ENCODE data around the gene FGF14. TPM values are rescaled to one million over a fixed set of nuclear protein-coding genes. Genes with fewer than 3 reads are reported as not detected.

FGF14 gene
- total RNA-seq, 5 donors from 2014 or later (not counting 1 experiment from before 2014, with no cell fraction given) = 0.03 TPM; not detected in 3

DNA sequence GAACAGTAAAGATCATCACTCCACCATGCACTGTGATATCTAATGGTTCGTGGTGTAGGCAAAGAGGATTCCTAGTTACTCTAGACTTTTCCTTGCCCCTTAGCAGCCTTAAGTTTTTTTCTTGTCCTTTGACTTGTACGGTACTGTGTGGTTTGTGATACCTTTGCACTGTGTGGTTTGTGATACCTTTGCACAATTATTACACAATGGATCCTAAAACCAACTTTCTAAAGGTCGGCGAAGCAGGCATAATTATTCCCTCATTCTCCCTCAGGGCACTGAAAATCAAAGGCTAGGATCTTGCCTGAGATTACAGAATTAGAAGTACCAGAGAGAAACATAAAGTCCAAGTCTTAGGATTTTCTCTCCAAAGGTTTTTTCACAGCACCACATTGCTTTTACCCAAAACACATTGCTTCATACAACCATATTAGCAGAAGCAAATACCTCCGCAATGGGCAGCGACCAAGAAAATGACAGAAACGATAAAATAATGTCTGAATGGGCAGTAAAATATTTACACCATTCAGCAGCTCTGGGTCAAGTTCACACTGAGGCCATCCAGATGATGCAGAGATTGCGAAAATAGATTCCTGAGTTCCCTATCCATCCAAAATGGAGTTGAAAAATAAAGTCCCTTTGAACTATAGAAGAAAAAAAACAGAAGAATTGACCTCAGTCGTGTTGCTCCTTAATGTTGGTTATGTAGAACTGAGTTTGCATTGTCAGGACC, 106.4 kb downstream of the FGF14 start:
- ChIA-PET POLR2A (no interaction called here), CTCF (no interaction called here)
- no peaks in the 10 kb centered on the region for H3K9me3 Mint-ChIP-seq

DNA sequence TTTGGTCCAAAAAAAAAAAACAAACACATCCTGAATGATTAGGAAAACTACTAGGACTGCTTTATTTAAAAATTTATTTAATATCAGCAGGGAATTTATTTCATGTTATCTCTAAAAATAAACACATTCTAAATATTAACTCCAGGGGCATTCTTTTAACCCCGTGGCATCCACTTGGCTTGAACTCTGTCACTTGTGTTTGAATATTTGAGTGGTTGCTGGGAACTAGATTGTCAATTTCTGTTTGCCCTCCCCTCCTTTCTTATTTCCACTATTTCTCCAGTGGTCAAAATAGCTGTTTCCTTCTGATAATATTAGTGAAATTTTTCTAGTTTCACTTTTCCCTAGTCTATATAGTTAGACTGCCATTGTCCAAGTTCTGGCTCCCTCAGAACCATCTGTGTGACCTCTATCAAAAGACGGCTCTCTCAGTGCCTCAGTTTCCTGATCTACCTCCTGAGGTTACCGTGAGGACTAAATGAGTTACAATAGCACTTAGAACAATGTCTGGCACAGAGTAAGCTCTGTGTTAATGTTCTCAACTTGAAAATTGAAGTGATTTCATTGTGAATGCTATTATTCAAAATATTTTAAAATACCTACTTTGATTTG, 107.3 kb downstream of the FGF14 start:
- Histone ChIP-seq H3K4me1 (ENCODE audit: control insufficient read depth in 1 of 2, extremely low read depth in 1 of 2, insufficient read depth in 2 of 2, low read length in 2 of 2) (no peaks in the 10 kb centered on the region), H3K27me3 (replicated peaks in 1 of 2; ENCODE audit: control insufficient read depth in 2 of 2, extremely low read depth in 1 of 2, insufficient read depth in 2 of 2, low read length in 1 of 2) (peaks cover 0 to 4% of the 10 kb centered on the region in 2 experiments), H3K36me3 (ENCODE audit: control insufficient read depth in 2 of 2, extremely low read depth in 1 of 2, insufficient read depth in 1 of 2, low read length in 1 of 2) (no peaks in the 10 kb centered on the region), H3K9me3 (no peaks in the 10 kb centered on the region), H3K27ac (ENCODE audit: low read length) (no peak overlapping the region), H3K4me3 (ENCODE audit: control insufficient read depth in 1 of 2, extremely low read depth in 1 of 2, low read length in 1 of 2) (no peak overlapping the region)
- ATAC-seq (replicated peaks in 1 of 4) = no peak
- Mint-ChIP-seq H3K27me3 (peaks cover 0 to 2% of the 10 kb centered on the region in 2 donors), H3K4me1 (no peaks in the 10 kb centered on the region), H3K9me3 (no peaks in the 10 kb centered on the region), H3K36me3 (no peaks in the 10 kb centered on the region), H3K27ac (no peak overlapping the region), H3K4me3 (no peak overlapping the region)
- ChIA-PET CTCF (no interaction called here), POLR2A (no interaction called here)
- no peak for DNase-seq
- no CpG with 5 or more reads among the region's 3 CpGs for WGBS (ENCODE audit: insufficient coverage)

More for the DNA sequence above, 106.4 kb downstream of the FGF14 start:
- H3K27me3 ChIP-seq (replicated peaks in 1 of 2; ENCODE audit: control insufficient read depth in 2 of 2, extremely low read depth in 1 of 2, insufficient read depth in 2 of 2, low read length in 1 of 2) = peaks cover 0 to 4% of the 10 kb centered on the region in 2 experiments
- no peaks in the 10 kb centered on the region for H3K9me3 ChIP-seq
- H3K36me3 ChIP-seq (ENCODE audit: control insufficient read depth in 2 of 2, extremely low read depth in 1 of 2, insufficient read depth in 1 of 2, low read length in 1 of 2) = no peaks in the 10 kb centered on the region
- H3K4me1 ChIP-seq (ENCODE audit: control insufficient read depth in 1 of 2, extremely low read depth in 1 of 2, insufficient read depth in 2 of 2, low read length in 2 of 2) = no peaks in the 10 kb centered on the region
- Mint-ChIP-seq H3K27ac (no peak overlapping the region), H3K4me1 (no peaks in the 10 kb centered on the region), H3K27me3 (peaks cover 2 to 6% of the 10 kb centered on the region in 2 donors), H3K36me3 (no peaks in the 10 kb centered on the region), H3K4me3 (no peak overlapping the region)
- H3K4me3 ChIP-seq (ENCODE audit: control insufficient read depth in 1 of 2, extremely low read depth in 1 of 2, low read length in 1 of 2) = no peak overlapping the region
- no peak overlapping the region for H3K27ac ChIP-seq (ENCODE audit: low read length)
- DNase-seq = no peak
- no peak for ATAC-seq (replicated peaks in 1 of 4)
- 80% methylated on average over 2 of the region's 9 CpGs for WGBS (ENCODE audit: insufficient coverage)

DNA sequence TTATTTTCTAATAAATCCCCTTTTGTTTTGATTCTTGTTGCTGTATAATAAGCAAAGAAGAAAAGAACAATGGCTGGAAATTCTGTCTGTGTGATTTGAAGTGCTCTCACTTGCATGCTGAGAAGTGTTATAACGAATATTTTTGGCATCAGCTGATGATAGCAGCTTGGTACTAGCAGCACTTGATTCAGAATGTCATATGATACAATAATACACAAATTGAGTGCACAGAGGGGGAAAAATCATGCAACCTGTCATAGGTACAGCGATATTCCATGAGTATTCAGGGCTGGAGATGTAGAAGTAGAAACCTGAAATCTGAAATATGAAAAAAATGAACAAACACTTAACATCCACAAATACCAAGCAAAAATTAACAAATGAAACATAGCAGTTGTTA, 108.1 kb downstream of the FGF14 start:
- H3K9me3 Mint-ChIP-seq = no peaks in the 10 kb centered on the region
- H3K4me3 ChIP-seq (ENCODE audit: control insufficient read depth in 1 of 2, extremely low read depth in 1 of 2, low read length in 1 of 2) = no peak overlapping the region
- CTCF ChIA-PET = no interaction called here
- WGBS (ENCODE audit: insufficient coverage) = no CpG with 5 or more reads among the region's 2 CpGs
- no peaks in the 10 kb centered on the region for H3K4me1 ChIP-seq (ENCODE audit: control insufficient read depth in 1 of 2, extremely low read depth in 1 of 2, insufficient read depth in 2 of 2, low read length in 2 of 2)
- H3K9me3 ChIP-seq = no peaks in the 10 kb centered on the region
- H3K27ac Mint-ChIP-seq = no peak overlapping the region
- no peaks in the 10 kb centered on the region for H3K4me1 Mint-ChIP-seq
- no peaks in the 10 kb centered on the region for H3K36me3 Mint-ChIP-seq
- ATAC-seq (replicated peaks in 1 of 4) (no peak), DNase-seq (no peak)
- H3K36me3 ChIP-seq (ENCODE audit: control insufficient read depth in 2 of 2, extremely low read depth in 1 of 2, insufficient read depth in 1 of 2, low read length in 1 of 2) = no peaks in the 10 kb centered on the region
- no peak overlapping the region for H3K4me3 Mint-ChIP-seq
- H3K27me3 Mint-ChIP-seq = no peaks in the 10 kb centered on the region
- peaks cover 0 to 4% of the 10 kb centered on the region in 2 experiments for H3K27me3 ChIP-seq (replicated peaks in 1 of 2; ENCODE audit: control insufficient read depth in 2 of 2, extremely low read depth in 1 of 2, insufficient read depth in 2 of 2, low read length in 1 of 2)
- H3K27ac ChIP-seq (ENCODE audit: low read length) = no peak overlapping the region
- POLR2A ChIA-PET = no interaction called here

DNA sequence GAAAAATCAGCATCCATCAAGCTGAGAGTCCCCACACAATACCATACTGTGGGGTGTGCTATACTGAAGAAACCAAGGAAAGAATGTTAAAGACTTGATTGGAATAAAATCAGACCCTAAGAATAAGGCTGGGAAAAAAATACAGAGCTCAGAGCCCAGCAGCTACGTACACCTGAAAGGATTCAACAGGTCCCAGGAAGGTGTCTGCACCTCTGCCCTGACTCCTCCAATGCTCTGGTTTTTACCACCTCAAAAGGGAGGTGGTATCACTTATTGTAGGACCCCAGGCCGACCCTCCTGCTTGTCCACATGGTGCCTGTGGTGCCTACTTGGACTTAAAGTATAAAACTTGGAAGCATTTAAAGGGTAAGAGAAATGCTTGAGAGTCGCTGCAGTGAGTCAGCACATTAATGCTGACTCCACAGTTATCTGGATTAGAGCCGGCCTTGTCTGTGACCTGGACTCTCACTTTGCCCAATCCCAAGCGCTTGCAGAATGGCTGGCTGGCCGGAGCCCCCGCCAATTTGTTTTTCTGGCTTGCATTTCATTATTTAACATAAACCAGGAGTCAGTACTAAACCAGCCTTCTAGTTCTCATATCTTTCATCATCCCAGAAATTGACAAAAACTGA, 110.1 kb downstream of the FGF14 start:
- ChIA-PET CTCF (no interaction called here), POLR2A (no interaction called here)
- Mint-ChIP-seq H3K4me3 (no peak overlapping the region), H3K9me3 (no peaks in the 10 kb centered on the region), H3K4me1 (no peaks in the 10 kb centered on the region), H3K27me3 (no peaks in the 10 kb centered on the region), H3K27ac (no peak overlapping the region), H3K36me3 (no peaks in the 10 kb centered on the region)
- Histone ChIP-seq H3K4me1 (ENCODE audit: control insufficient read depth in 1 of 2, extremely low read depth in 1 of 2, insufficient read depth in 2 of 2, low read length in 2 of 2) (no peaks in the 10 kb centered on the region), H3K9me3 (no peaks in the 10 kb centered on the region), H3K27ac (ENCODE audit: low read length) (no peak overlapping the region), H3K4me3 (ENCODE audit: control insufficient read depth in 1 of 2, extremely low read depth in 1 of 2, low read length in 1 of 2) (no peak overlapping the region), H3K36me3 (ENCODE audit: control insufficient read depth in 2 of 2, extremely low read depth in 1 of 2, insufficient read depth in 1 of 2, low read length in 1 of 2) (no peaks in the 10 kb centered on the region), H3K27me3 (replicated peaks in 1 of 2; ENCODE audit: control insufficient read depth in 2 of 2, extremely low read depth in 1 of 2, insufficient read depth in 2 of 2, low read length in 1 of 2) (peaks cover 0 to 4% of the 10 kb centered on the region in 2 experiments)
- ATAC-seq (replicated peaks in 1 of 4) (no peak), DNase-seq (no peak)
- WGBS (ENCODE audit: insufficient coverage) = 85% methylated on average over 4 of the region's 7 CpGs

DNA sequence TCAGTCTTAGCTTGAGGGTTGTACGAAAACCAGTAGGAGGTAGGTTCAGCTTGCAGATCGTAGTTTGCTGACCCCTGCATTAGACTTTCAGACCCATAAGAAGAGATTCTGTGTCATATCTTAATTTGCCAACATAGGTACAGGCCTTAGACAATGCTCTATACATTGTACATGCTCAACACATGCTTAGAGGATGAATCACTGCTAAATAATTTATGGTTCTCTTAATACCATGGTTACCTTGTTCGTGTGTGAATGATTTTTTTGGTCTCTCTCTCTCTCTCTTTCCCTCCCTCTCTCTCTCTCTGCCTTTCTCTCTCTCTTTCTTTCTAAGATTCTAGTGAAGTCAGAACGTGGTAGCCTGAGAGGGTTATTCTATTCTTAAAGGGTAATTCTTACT, 112.2 kb downstream of the FGF14 start:
- no peak for ATAC-seq (replicated peaks in 1 of 4)
- Mint-ChIP-seq H3K27me3 (peaks cover 0 to 1% of the 10 kb centered on the region in 2 donors), H3K4me1 (no peaks in the 10 kb centered on the region), H3K27ac (no peak overlapping the region), H3K36me3 (no peaks in the 10 kb centered on the region), H3K4me3 (no peak overlapping the region), H3K9me3 (no peaks in the 10 kb centered on the region)
- H3K27me3 ChIP-seq (replicated peaks in 1 of 2; ENCODE audit: control insufficient read depth in 2 of 2, extremely low read depth in 1 of 2, insufficient read depth in 2 of 2, low read length in 1 of 2) = peaks cover 0 to 4% of the 10 kb centered on the region in 2 experiments
- no peak overlapping the region for H3K4me3 ChIP-seq (ENCODE audit: control insufficient read depth in 1 of 2, extremely low read depth in 1 of 2, low read length in 1 of 2)
- no peaks in the 10 kb centered on the region for H3K9me3 ChIP-seq
- CTCF ChIA-PET = no interaction called here
- H3K27ac ChIP-seq (ENCODE audit: low read length) = no peak overlapping the region
- DNase-seq = no peak
- WGBS (ENCODE audit: insufficient coverage) = no CpG with 5 or more reads among the region's 4 CpGs
- H3K4me1 ChIP-seq (ENCODE audit: control insufficient read depth in 1 of 2, extremely low read depth in 1 of 2, insufficient read depth in 2 of 2, low read length in 2 of 2) = no peaks in the 10 kb centered on the region
- POLR2A ChIA-PET = interaction anchor here in 1 of 2 donors (0.5 kb wide), 1 partner anchor 11 kb away, joined by 3 read pairs; no protein-coding TSS in a partner anchor
- no peaks in the 10 kb centered on the region for H3K36me3 ChIP-seq (ENCODE audit: control insufficient read depth in 2 of 2, extremely low read depth in 1 of 2, insufficient read depth in 1 of 2, low read length in 1 of 2)

DNA sequence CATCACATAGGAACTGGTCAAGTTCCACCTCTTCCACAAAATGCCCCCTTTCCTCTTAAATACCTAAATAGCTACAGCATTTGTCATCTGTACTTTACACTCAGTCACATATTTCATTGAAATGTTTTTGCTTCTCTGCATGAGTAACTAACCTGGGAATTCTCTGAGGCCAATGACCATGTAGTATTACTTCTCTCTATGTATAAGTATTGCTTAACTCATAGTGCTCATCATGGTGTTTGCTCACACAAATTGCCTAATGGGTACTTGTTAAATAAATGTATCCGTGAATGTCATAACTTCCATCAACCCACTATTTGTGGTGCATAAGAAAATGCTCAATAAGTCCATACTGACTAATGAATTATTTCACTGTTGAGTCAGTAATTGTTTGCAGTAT, 115.5 kb downstream of the FGF14 start:
- ATAC-seq (replicated peaks in 1 of 4) (no peak), DNase-seq (no peak)
- Mint-ChIP-seq H3K9me3 (no peaks in the 10 kb centered on the region), H3K4me3 (no peak overlapping the region), H3K36me3 (no peaks in the 10 kb centered on the region), H3K4me1 (no peaks in the 10 kb centered on the region), H3K27me3 (peaks cover 0 to 1% of the 10 kb centered on the region in 2 donors), H3K27ac (no peak overlapping the region)
- Histone ChIP-seq H3K27ac (ENCODE audit: low read length) (no peak overlapping the region), H3K36me3 (ENCODE audit: control insufficient read depth in 2 of 2, extremely low read depth in 1 of 2, insufficient read depth in 1 of 2, low read length in 1 of 2) (no peaks in the 10 kb centered on the region), H3K4me1 (ENCODE audit: control insufficient read depth in 1 of 2, extremely low read depth in 1 of 2, insufficient read depth in 2 of 2, low read length in 2 of 2) (no peaks in the 10 kb centered on the region), H3K4me3 (ENCODE audit: control insufficient read depth in 1 of 2, extremely low read depth in 1 of 2, low read length in 1 of 2) (no peak overlapping the region), H3K9me3 (no peaks in the 10 kb centered on the region), H3K27me3 (replicated peaks in 1 of 2; ENCODE audit: control insufficient read depth in 2 of 2, extremely low read depth in 1 of 2, insufficient read depth in 2 of 2, low read length in 1 of 2) (no peaks in the 10 kb centered on the region)
- POLR2A ChIA-PET = no interaction called here
- WGBS (ENCODE audit: insufficient coverage) = no CpG with 5 or more reads among the region's 1 CpG
- CTCF ChIA-PET = no interaction called here
